ENCODE data around the gene GRM2.

GRM2 gene

DNA sequence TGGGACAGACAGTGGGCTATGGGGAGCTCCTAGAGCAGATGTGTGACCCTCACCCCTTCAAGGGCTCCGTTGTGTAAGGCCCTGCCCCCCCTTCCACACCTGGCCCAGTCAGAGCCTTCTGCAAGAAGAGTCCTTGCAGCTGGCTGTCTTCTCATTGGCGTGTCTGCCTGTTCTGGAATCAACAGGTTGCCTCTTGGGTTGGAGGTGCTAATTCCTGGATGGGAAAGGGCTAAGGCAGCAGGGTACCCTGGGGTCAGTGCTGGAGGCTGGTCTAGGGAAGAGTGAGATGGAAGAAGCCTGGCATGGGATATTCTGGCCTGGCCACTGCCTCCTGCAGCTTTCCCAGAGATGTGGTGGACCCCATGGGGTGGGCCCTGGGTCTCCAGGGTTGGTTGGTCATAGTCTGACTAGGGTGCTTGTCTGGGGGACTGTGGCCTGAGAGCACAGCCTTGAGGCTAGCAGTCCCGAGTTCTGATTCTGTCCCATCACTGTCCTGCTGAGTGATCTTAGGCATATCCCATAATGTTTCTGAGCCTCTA lies 30.7 kb upstream of the GRM2 start:
- H3K27ac ChIP-seq: no peak overlapping the region
- no peak for TF ChIP-seq CTCF (conservative IDR thresholded peaks at IDR 0.05)

- no peak overlapping the region for H3K27ac ChIP-seq
- no peak for TF ChIP-seq CTCF (conservative IDR thresholded peaks at IDR 0.05)
Observed at GRCh38 chr3:51677358-51677757, 29.5 kb upstream of the GRM2 start.

DNA sequence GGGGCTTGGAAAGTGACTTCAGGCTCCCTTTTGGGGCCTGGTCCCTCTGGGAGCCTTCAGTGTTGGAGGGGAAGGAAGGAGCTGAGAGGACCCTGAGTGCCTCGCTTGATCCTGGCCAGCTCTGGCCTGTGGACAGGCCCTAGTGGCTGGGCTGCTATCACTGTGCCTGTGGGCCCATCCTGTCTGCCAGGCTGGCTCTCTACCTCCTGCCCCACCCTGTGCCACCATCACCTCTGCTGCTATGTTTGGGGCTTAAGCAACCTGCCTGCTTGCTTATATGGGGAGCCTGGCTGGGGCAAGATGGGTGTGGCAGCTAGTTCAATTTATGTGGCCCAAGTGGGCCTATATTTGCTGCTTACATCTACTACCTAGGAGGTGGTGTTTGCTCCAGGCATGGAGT lies 28.7 kb upstream of the GRM2 start:
- no peak for TF ChIP-seq CTCF (conservative IDR thresholded peaks at IDR 0.05)

GRCh38 chr3:51678641-51679040 lies 28.2 kb upstream of the GRM2 start:
- H3K27ac ChIP-seq: no peak overlapping the region
- TF ChIP-seq CTCF (conservative IDR thresholded peaks at IDR 0.05): no peak

More for the DNA sequence above, 28.7 kb upstream of the GRM2 start:
- H3K27ac ChIP-seq: no peak overlapping the region

DNA sequence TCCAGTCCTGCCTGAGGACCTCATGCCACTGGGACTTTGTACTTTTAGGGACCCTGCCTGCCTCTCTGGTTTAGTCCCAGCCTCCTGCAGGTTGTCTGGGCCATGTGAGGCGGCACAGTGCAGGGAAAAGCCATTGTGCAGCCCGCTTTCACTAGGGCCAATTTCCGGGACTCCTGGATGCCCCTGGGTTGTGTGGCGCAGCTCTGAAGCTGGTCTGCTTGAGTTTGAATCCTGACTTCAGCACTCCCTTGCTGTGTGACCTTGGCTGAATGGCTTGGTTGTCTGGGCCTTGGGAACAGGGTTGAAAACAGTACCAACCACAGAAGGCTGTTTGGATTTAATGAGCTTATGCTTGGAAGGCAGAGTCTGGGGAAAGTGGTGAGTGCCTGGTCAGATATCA lies 27.6 kb upstream of the GRM2 start:
- no peak for TF ChIP-seq CTCF (conservative IDR thresholded peaks at IDR 0.05)

DNA sequence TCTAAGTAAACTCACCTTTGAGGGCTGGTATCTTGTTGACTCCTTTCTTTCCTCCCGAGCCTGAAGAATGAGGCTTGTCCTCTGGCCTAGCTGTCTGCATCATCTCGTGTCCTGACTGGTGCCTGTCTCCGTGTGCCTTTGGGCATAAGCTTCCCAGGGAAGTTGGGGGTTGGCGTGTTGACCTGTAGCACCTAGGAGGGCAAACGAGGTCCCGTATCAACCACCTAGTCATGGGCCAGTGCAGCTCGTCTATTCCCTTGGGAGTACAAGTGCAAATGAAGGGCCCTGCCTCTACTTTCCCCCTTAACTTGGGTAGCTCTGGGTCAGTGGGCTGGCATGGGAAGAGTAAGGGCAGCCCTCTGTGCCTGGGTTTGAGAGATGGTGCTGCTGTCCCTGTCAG lies 27.1 kb upstream of the GRM2 start:
- H3K27ac ChIP-seq: peak overlapping the region; percentile 40; the same call in 1 of the 2 replicates

More for the DNA sequence above, 27.6 kb upstream of the GRM2 start:
- H3K27ac ChIP-seq: no peak overlapping the region; the same call in 1 of the 2 replicates

DNA sequence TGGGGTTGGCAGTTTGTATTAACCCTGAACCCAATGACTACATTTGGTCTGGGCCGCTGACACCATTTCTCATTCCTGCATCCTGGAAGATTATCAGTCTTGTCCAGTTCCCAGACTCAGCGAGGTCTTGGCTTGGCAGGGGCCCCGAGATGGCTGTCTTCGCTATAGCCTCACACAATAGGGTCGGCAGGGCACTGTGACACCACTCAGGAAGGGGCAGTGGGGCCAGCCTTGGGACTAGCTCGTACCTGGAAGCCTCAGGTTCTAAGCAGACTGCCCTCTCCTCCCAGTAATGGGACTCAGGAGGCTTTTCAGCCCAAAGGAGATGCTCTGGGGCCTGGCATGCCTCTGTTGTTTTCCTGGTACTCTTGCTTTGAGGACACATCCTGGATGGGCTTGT lies 26.7 kb upstream of the GRM2 start:
- no peak for TF ChIP-seq CTCF (conservative IDR thresholded peaks at IDR 0.05)
- H3K27ac ChIP-seq: peak overlapping the region; percentile 40

More for the DNA sequence above, 27.1 kb upstream of the GRM2 start:
- TF ChIP-seq CTCF (conservative IDR thresholded peaks at IDR 0.05): no peak
